Esophagus squamous epithelium (tissue), 5 donors: ENCODE measurements around the gene PGC. TPM values are rescaled to one million over a fixed set of nuclear protein-coding genes. Genes with fewer than 3 reads are reported as not detected.

Experiments used
- DNase-seq: peaks from one replicate; lab custom pipeline; 2025; lab: John Stamatoyannopoulos, UW
- H3K27ac ChIP-seq, 4 donors: fragments of 200-600 bp; sonication (generic); one replicate each; pipeline ENCODE4 v1.5.1; 2016 to 2019; ENCODE audit warnings: mild to moderate bottlenecking in 1 of 4
- H3K27me3 ChIP-seq, 4 donors: fragments of 200-600 bp; sonication (generic); 1 replicate in 3 of 4; 2 replicates in 1 of 4; pipeline versions ENCODE4 v1.5.1 to v1.6.0; 2017 to 2021; ENCODE audit warnings: antibody characterized with exemption in 1 of 4
- H3K36me3 ChIP-seq, 3 donors: fragments of 200-600 bp; sonication (generic); one replicate each; pipeline ENCODE4 v1.5.1; 2016 to 2019
- H3K4me1 ChIP-seq, 3 donors: fragments of 200-600 bp; sonication (generic); one replicate each; pipeline ENCODE4 v1.5.1; 2017 to 2019
- H3K4me3 ChIP-seq, 4 donors: fragments of 200-600 bp; sonication (generic); 1 replicate in 3 of 4; 2 replicates in 1 of 4; pipeline ENCODE4 v1.5.1; 2016 to 2019; ENCODE audit warnings: mild to moderate bottlenecking in 2 of 4, moderate library complexity in 1 of 4
- H3K9me3 ChIP-seq, 3 donors: fragments of 200-600 bp; sonication (generic); one replicate each; pipeline ENCODE4 v1.5.1; 2016 to 2019
- CTCF ChIP-seq, 6 experiments: fragments of 450-650 bp in 4 of 6; fragments of 200-600 bp in 2 of 6; sonication (generic) in 2 of 6; IDR thresholded peaks; one replicate each; pipeline ENCODE4 v1.5.1; 2016 to 2019; ENCODE audit warnings: antibody characterized with exemption in 6 of 6, mild to moderate bottlenecking in 4 of 6, moderate library complexity in 4 of 6
- POLR2A ChIP-seq, 4 donors: fragments of 450-650 bp; IDR thresholded peaks; one replicate each; pipeline ENCODE4 v1.6.1; 2017; ENCODE audit warnings: antibody characterized with exemption in 4 of 4, mild to moderate bottlenecking in 4 of 4, moderate library complexity in 3 of 4
- WGBS, 2 donors: methylation state at CpG; one replicate each; pipeline ENCODE4 v1.1.5; 2018; 5-methylcytosine and 5-hydroxymethylcytosine counted together
- intact Hi-C: fragments of 100-400 bp; cut with DNase I; formaldehyde crosslinking; loops from one replicate; pipeline ENCODE4 v1.15.0; 2022
- total RNA-seq, 4 donors: library from RNA; depleted of rRNA; stranded (reverse); fragments of >200 nt; gene quantifications; one replicate each; pipeline ENCODE4 v1.1.0, GENCODE V29; 2016
- donor health status: DM: yes; HTN: yes; CAD: no.

Gene PGC
- total RNA-seq, 4 donors from 2014 or later: 0.95 TPM; not detected in 3

- H3K4me3 ChIP-seq: no peak overlapping the region
- TF ChIP-seq CTCF (IDR thresholded peaks at IDR 0.05) (no peak), POLR2A (IDR thresholded peaks at IDR 0.05) (no peak)
- H3K36me3 ChIP-seq: peaks cover 10 to 48% (median 15%) of the 10 kb centered on the region in 3 donors
- no peaks in the 10 kb centered on the region for H3K27me3 ChIP-seq
- DNase-seq: no peak
- intact Hi-C loops: no loop called here
- H3K4me1 ChIP-seq: peaks cover 17 to 62% (median 18%) of the 10 kb centered on the region in 3 donors
- no peak overlapping the region for H3K27ac ChIP-seq
- no peaks in the 10 kb centered on the region for H3K9me3 ChIP-seq
- WGBS, 2 donors: 74 to 85% methylated on average over 7 to 8 of the region's 8 CpGs
Observed at GRCh38 chr6:41691426-41692079, 55.6 kb downstream of the PGC start.

- Histone ChIP-seq H3K36me3 (peaks cover 13 to 56% (median 16%) of the 10 kb centered on the region in 3 donors), H3K9me3 (no peaks in the 10 kb centered on the region), H3K27me3 (no peaks in the 10 kb centered on the region), H3K4me1 (peaks cover 17 to 60% (median 18%) of the 10 kb centered on the region in 3 donors), H3K27ac (no peak overlapping the region), H3K4me3 (no peak overlapping the region)
- no peak for DNase-seq
- 97% methylated on average over 6 of the region's 25 CpGs for WGBS, 2 donors
- intact Hi-C loops: no loop called here
- TF ChIP-seq POLR2A (IDR thresholded peaks at IDR 0.05) (no peak), CTCF (IDR thresholded peaks at IDR 0.05) (no peak)
Observed at GRCh38 chr6:41690541-41691330, 56.5 kb downstream of the PGC start.

- no peak for DNase-seq
- Histone ChIP-seq H3K27ac (no peak overlapping the region), H3K4me3 (no peak overlapping the region), H3K9me3 (no peaks in the 10 kb centered on the region), H3K4me1 (peaks cover 12 to 47% (median 13%) of the 10 kb centered on the region in 3 donors), H3K27me3 (no peaks in the 10 kb centered on the region), H3K36me3 (peaks cover 19 to 69% (median 23%) of the 10 kb centered on the region in 3 donors)
- intact Hi-C loops: no loop called here
- TF ChIP-seq CTCF (IDR thresholded peaks at IDR 0.05) (no peak), POLR2A (IDR thresholded peaks at IDR 0.05) (no peak)
- 49 to 57% methylated on average over 6 to 8 of the region's 9 CpGs for WGBS, 2 donors
Observed at GRCh38 chr6:41689171-41690008, 57.8 kb downstream of the PGC start.

- DNase-seq: no peak
- peaks cover 19 to 75% (median 23%) of the 10 kb centered on the region in 3 donors for H3K36me3 ChIP-seq
Observed at GRCh38 chr6:41688256-41688965, 58.8 kb downstream of the PGC start.

More at GRCh38 chr6:41688256-41688965, 58.8 kb downstream of the PGC start:
- WGBS, 2 donors: 69 to 80% methylated on average over 2 to 5 of the region's 5 CpGs
- Histone ChIP-seq H3K27me3 (no peaks in the 10 kb centered on the region), H3K4me3 (no peak overlapping the region), H3K27ac (peak overlapping the region in 3 of 4 donors; percentile 4 to 29 (median 9)), H3K4me1 (peaks cover 7 to 43% (median 9%) of the 10 kb centered on the region in 3 donors), H3K9me3 (no peaks in the 10 kb centered on the region)
- intact Hi-C loops: no loop called here
- TF ChIP-seq CTCF (IDR thresholded peaks at IDR 0.05) (no peak), POLR2A (IDR thresholded peaks at IDR 0.05) (no peak)
